Panc1 (cell line): ENCODE measurements around the gene CACFD1. TPM values are rescaled to one million over a fixed set of nuclear protein-coding genes. Genes with fewer than 3 reads are reported as not detected.

Experiments used
- ATAC-seq: fragments of 200-7000 bp; cut with Tn5 transposase; 2 replicates; pipeline ENCODE4 v1.9.1; 2020; ENCODE audit warnings: mild to moderate bottlenecking, moderate library complexity
- BruUV-seq: library from RNA; stranded (reverse); fragments of 400-500 nt; replicated peaks from 2 replicates; lab custom pipeline; 2021; lab: Mats Ljungman, UMichigan
- CTCF ChIA-PET: fragments of 300-600 bp; sonication (Branson Sonifier 250); formaldehyde crosslinking; loops from one replicate; lab custom pipeline; 2022; ENCODE audit warnings: antibody characterized with exemption; lab: Charles Lee
- POLR2A ChIA-PET: fragments of 300-600 bp; sonication (Branson Sonifier 250); formaldehyde crosslinking; loops from one replicate; lab custom pipeline; 2022; ENCODE audit warnings: antibody characterized with exemption; lab: Charles Lee
- DNase-seq: peaks from one replicate; pipeline ENCODE4 v3.0.0-alpha.2; 2010; ENCODE audit warnings: low read depth, low spot score
- H3K27ac ChIP-seq: 2 replicates; pipeline ENCODE4 v1.5.1; 2011; ENCODE audit warnings: mild to moderate bottlenecking, low read length, inconsistent platforms
- H3K27me3 ChIP-seq: fragments of 200-500 bp; sonication (Bioruptor generic); 2 replicates; pipeline ENCODE4 v1.6.0; 2014; ENCODE audit warnings: low read length, inconsistent platforms; ENCODE audit not compliant: control insufficient read depth, insufficient read depth
- H3K36me3 ChIP-seq: fragments of 200-500 bp; sonication (Bioruptor generic); 2 replicates; pipeline ENCODE4 v1.5.1; 2014; ENCODE audit warnings: inconsistent platforms, mild to moderate bottlenecking, low read length, moderate library complexity; ENCODE audit not compliant: control insufficient read depth, insufficient read depth
- H3K4me1 ChIP-seq: 2 replicates; pipeline ENCODE4 v1.5.1; 2011; ENCODE audit warnings: inconsistent platforms, mild to moderate bottlenecking, low read length, moderate library complexity; ENCODE audit not compliant: control insufficient read depth, insufficient read depth
- H3K4me3 ChIP-seq, 2 experiments: 2 replicates each; pipeline ENCODE4 v1.5.1; 2011 to 2012; ENCODE audit warnings: low read depth in 2 of 2, low read length in 2 of 2, mild to moderate bottlenecking in 2 of 2, inconsistent platforms in 1 of 2, moderate library complexity in 1 of 2
- H3K9me3 ChIP-seq: fragments of 200-500 bp; sonication (Bioruptor generic); 2 replicates; pipeline ENCODE4 v1.5.1; 2014; ENCODE audit warnings: low read depth, mild to moderate bottlenecking, inconsistent platforms, low read length, moderate library complexity; ENCODE audit not compliant: control insufficient read depth, insufficient read depth
- CTCF ChIP-seq: fragments of 450-650 bp; IDR thresholded peaks from 2 replicates; pipeline ENCODE4 v1.5.1; 2017; ENCODE audit warnings: mild to moderate bottlenecking
- POLR2AphosphoS5 ChIP-seq: IDR thresholded peaks from 2 replicates; pipeline ENCODE4 v1.6.1; 2012; ENCODE audit warnings: mild to moderate bottlenecking, low read depth, low read length, moderate library complexity
- REST ChIP-seq, 2 experiments: IDR thresholded peaks; 2 replicates each; pipeline ENCODE4 v1.6.1; 2011 to 2012; ENCODE audit warnings: low read depth in 2 of 2, control low read depth in 1 of 2, low read length in 1 of 2, mild to moderate bottlenecking in 1 of 2, moderate library complexity in 1 of 2; ENCODE audit not compliant: insufficient read depth in 1 of 2
- SIN3A ChIP-seq: IDR thresholded peaks from 2 replicates; pipeline ENCODE4 v1.6.1; 2012; ENCODE audit warnings: low read depth, mild to moderate bottlenecking, low read length, moderate library complexity, borderline replicate concordance; ENCODE audit not compliant: insufficient read depth
- TCF7L2 ChIP-seq: IDR thresholded peaks from 2 replicates; pipeline ENCODE4 v1.6.1; 2011; ENCODE audit warnings: mild to moderate bottlenecking, low read depth, low read length, inconsistent platforms
- in situ Hi-C: cut with HindIII; loops from 2 replicates; pipeline ENCODE4 v1.10.0; 2016; ENCODE audit warnings: low sequenced_read_pairs, low pct_unique_long_range_greater_than_20kb
- intact Hi-C: fragments of 100-400 bp; cut with micrococcal nuclease; formaldehyde crosslinking; loops from one replicate; pipeline ENCODE4 v1.10.0; 2022; ENCODE audit not compliant: unreplicated experiment
- total RNA-seq: library from RNA; stranded (reverse); gene quantifications from one replicate; pipeline ENCODE4 v1.2.1, GENCODE V29; 2021; ENCODE audit not compliant: unreplicated experiment

Gene CACFD1
- total RNA-seq, 1 experiment from 2014 or later = 13.9 TPM

GRCh38 chr9:133453651-133454050, 6.1 kb upstream of the CACFD1 start:
- H3K4me1 ChIP-seq = no peaks in the 10 kb centered on the region; the same call in 1 of the 2 replicates
- H3K27ac ChIP-seq = no peak overlapping the region
- H3K9me3 ChIP-seq = no peaks in the 10 kb centered on the region
- intact Hi-C loops = no loop called here
- no peak for ATAC-seq
- ChIA-PET POLR2A (no interaction called here), CTCF (no interaction called here)
- DNase-seq = no peak
- BruUV-seq = no TSS peak
- TF ChIP-seq POLR2AphosphoS5 (no peak), CTCF (no peak), REST (IDR thresholded peaks at IDR 0.05; ENCODE audit: insufficient read depth in 1 of 2, low read depth in 2 of 2, low read length in 1 of 2) (no peak), SIN3A (no peak), TCF7L2 (no peak)
- in situ Hi-C loops = no loop called here
- H3K36me3 ChIP-seq = no peaks in the 10 kb centered on the region
- H3K27me3 ChIP-seq = no peaks in the 10 kb centered on the region
- no peak overlapping the region for H3K4me3 ChIP-seq

- Histone ChIP-seq H3K27me3 (no peaks in the 10 kb centered on the region), H3K4me1 (peaks cover 5% of the 10 kb centered on the region), H3K27ac (no peak overlapping the region), H3K36me3 (no peaks in the 10 kb centered on the region), H3K4me3 (no peak overlapping the region), H3K9me3 (no peaks in the 10 kb centered on the region)
- CTCF ChIA-PET = no interaction called here
- intact Hi-C loops = no loop called here
- TF ChIP-seq POLR2AphosphoS5 (no peak), SIN3A (no peak), CTCF (no peak)
- no peak for DNase-seq
- ATAC-seq = no peak
- POLR2A ChIA-PET = no interaction called here
- no TSS peak for BruUV-seq
- in situ Hi-C loops = no loop called here
Measured at GRCh38 chr9:133454325-133454724, 5.5 kb upstream of the CACFD1 start.
